ENCODE measurements around the gene TLL2.

The TLL2 gene

DNA sequence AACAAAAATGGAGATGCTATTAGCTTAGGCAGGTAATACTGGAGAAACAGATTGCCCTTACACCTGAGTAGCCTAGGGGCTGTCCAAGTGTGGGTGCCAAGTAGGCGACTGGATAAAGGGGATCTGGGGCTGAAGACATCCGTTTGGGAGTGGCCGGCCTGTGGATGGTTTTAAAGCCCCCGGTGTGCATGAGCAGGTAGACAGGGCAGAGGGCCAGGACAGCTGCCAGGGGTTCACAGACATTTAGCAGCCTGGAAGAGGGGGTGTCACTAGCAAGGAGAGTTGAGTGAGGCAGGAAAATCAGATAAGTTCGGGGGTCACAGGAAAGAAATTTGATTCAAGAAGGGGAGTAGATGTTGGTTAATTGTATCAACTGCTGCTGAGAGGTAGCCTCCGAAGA is 153.4 kb downstream of the TLL2 start:
- DNase-seq (ENCODE audit: low read depth in 2 of 2) = no peak

DNA sequence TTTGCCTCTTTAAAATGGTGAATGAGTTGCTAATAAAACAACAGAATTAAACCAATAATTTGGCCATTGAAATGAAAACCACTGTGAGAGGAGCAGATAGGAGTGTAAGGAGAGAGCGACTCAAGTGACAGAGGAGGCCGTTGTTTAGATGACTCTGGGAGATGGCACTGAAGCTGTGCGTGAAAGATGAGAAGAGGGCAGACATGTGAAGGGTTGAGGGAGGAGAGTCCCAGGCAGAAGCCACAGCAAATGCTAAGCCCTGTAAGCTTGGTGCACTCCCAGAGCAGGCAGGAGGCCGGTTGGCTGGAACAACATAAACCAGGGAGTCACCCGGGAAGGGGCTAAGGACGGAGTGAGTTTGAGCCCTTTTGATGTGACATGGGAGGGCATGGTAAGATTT is 154.1 kb downstream of the TLL2 start:
- no peak for DNase-seq (ENCODE audit: low read depth in 2 of 2)

DNA sequence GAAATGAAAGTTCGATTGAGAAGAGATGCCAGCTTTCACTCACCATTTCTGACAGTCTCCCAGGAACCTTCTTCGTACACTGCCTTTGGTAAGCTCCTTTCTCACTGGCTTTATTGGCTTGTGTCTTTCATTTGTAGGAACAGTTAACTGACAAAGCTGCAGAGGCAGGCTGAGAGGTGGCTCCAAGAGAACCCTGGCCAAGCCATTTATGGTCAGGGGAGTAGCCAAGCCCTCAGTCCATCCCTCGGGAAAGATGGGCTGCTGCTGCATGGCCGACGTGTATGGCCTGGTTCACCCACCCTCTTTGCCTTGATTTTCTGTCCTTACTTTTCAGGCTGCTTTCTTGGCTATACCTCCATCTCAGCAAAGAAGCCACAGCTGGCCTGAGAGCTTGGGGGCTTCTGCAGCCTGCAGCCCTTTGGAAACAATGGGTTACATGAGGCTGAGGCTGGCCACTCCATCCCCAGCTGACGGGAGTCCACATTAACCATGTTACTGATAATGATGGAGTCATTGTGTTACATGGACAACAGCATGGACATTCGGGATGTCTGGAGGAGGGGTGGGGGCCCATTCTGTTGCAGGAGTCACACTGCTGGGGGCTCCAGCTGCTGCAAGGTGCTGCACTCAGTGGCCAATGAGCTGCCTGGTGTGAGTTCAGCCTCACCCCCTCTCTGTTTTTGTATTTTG is 154.7 kb downstream of the TLL2 start, which contains the start of gene OPALIN:
Gene OPALIN, minus strand, starts transcription at position 152 of the 690 bp plus-strand sequence. Its CDS starts 106 bp downstream, at position 46.
- DNase-seq (ENCODE audit: low read depth in 2 of 2) = no peak

DNA sequence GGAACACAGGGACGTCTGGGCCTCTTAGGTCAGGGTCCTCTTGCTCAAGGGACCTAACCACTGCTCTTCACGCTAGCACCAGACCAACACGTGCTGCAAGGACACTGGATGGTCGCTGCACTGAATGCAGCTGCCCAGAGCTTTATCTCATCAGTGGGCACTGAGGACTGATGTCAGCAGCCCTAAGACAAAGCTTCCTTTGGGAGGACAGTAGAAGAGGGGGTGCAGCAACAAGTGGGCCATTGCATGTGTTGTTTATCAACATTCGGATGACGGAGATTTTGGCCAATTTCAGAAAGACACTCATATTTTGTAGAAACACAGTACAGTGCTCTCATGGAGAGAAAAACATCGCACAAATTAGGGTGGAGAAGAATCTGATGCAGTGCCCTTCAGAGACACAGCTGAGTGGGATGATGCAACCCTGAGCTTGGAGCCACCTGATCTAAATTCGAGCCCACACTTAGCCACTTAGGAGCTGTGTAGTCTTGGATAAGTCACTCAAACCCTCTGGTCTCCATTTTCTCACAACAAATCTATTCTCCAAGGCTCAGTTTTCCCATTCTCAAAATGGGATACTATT is 156.6 kb downstream of the TLL2 start:
- DNase-seq (ENCODE audit: low read depth in 2 of 2) = no peak

DNA sequence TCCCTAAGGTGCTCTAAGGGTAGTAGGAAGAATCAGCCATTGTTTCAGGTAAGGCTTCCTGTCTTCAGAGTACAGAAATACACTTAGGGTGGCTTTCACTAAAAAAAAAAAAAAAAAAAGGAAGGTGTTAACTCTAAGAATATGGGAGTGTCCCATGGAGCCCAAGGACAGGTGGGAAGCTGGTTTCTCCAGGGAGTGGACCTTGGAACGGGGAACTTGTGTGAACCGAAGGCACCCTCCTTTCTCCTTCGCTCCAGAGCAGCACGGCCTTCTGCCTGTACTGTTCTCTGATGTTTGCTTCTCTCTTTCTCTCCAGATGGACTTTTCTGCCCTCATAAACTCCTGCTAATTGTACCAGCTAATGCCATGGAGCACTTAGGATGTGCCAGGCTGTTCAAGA is 161.1 kb downstream of the TLL2 start:
- no peak for DNase-seq (ENCODE audit: low read depth in 2 of 2)

DNA sequence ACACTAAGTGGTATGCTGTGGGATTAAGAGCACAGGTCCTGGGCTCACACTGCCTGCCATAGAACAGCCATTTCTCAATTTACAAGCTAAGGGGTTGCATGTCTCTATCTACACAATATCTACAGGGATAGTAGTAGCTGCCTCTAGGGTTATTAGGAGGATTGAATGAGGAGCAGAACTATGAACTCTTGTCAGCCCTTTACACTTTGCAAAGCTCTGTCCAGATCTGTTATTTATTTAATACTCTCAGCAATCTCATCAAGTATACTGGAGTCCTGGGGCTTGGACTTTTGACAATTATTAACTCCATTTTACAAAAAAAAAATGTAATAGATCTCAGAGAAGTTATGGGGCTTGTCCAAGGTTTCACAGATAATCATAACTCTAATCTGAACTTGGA is 161.7 kb downstream of the TLL2 start:
- DNase-seq (ENCODE audit: low read depth in 2 of 2) = no peak

DNA sequence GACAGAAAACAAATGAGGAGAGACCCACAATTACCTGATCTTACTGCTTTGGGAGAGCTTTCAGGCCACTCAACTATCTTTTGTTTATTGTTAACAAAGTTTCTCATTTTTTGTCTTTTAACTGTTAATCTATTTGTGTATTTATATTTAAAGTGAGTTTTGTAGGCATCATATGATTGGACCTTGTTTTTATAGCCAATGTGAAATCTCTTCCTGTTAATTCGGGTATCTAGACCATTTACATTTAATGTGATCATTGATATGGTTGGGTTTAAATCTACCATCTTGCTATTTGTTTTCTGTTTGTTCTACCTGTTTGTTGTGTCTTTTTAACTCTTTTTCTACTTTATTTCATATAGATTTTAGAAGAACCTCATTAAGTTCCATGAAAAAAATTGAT is 167.4 kb downstream of the TLL2 start:
- DNase-seq (ENCODE audit: low read depth in 2 of 2) = no peak

DNA sequence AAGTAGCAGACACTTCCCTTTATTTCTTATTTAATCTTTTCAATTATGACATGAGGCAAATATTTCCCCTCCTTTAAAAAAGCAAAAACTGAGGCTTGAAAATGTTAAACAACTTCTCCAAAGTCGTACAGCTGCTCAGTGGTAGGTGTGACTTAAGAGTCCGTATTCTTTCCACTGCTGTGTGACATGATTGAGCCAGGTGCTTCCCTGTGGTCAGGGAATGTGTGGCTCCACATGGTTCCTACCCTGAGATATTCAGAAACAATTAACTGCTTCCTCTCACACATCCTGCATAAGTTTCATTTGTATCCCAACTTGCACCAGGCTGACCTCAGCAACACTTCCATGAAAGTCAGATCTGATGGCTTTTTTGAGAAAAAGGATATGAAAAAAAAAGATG is 168.5 kb downstream of the TLL2 start:
- DNase-seq (ENCODE audit: low read depth in 2 of 2) = no peak

DNA sequence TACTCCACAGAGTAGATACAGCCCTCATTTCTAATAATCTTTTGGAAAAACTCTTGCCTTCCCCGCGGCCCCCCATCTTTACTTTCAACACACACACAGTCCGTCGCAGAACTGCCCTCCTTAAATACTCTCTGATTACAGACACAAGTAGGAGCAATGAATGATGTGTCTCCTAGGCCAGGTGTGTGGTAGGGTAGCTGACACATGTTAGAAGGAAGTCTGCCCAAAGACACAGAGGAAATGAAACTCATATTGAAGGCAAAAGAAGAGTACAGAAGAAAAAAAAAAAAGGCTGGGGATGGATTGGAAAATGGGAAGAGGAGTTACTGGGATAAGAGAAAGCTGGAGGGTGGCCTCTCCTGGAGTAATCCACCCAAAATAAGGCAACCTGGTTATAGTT is 169.5 kb downstream of the TLL2 start:
- no peak for DNase-seq (ENCODE audit: low read depth in 2 of 2)

DNA sequence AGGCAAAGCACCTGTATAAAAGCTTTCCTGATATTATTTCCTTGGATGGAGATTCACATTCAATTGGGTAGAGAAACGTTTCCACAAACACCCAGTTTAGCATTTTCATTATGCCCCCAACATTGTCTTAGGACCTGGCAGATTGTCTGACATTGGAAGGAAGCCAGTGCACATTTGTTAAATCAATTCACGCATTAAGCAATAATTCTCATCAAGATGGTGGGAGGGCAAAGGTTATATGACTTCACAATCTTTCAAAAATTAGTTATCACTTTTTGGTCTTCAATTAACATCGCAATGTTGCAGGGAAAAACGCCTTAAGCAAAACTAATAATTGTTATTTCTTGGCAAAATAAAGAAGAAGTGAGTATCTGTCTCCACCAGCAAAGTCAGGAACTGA is 171.3 kb downstream of the TLL2 start:
- no peak for DNase-seq (ENCODE audit: low read depth in 2 of 2)

DNA sequence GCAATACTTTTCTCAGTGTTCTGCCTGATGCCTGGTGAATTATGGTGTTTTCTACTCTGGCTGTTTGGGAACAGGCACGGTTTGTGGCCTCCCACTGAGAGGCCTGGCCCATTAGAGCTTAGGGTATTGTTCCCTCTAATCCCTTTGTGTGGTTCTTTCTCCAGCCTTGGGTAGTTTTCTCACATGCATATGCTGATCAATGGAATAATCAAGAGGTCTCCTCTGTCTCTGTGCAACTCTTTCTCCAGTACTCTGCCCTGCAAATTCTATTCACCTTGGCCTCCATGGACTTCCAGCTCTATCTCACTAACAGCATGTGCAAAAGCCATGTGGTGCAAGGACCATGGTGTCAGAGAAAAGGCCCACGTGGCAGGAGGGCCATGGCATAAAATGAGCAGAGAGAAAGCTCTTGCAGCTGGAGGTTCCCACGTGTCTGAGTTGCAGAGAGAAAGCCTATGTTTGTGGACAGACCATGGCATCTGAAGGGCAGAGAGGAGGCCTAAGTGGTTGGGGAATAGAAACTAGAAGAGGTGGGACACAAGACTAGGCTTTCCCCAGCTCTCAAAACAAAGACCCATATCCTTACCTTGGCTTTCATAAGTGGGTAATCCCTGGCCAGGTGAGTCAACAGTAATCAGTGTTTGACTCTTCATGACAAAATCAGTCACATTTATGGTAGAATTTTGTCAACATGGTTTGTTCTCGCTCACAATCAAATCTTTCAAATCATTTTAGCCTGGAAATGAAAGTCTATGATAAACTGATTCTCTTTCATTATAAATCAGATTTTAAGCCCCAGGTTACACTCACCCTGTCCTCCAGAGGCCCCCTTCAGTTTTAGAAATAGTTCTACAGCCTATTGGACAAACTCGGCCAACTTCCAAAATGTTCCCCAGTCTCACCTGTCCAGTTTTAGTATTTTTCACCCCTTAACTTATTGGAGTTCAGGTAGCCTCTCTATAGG is 172.2 kb downstream of the TLL2 start:
- no peak for DNase-seq (ENCODE audit: low read depth in 2 of 2)

DNA sequence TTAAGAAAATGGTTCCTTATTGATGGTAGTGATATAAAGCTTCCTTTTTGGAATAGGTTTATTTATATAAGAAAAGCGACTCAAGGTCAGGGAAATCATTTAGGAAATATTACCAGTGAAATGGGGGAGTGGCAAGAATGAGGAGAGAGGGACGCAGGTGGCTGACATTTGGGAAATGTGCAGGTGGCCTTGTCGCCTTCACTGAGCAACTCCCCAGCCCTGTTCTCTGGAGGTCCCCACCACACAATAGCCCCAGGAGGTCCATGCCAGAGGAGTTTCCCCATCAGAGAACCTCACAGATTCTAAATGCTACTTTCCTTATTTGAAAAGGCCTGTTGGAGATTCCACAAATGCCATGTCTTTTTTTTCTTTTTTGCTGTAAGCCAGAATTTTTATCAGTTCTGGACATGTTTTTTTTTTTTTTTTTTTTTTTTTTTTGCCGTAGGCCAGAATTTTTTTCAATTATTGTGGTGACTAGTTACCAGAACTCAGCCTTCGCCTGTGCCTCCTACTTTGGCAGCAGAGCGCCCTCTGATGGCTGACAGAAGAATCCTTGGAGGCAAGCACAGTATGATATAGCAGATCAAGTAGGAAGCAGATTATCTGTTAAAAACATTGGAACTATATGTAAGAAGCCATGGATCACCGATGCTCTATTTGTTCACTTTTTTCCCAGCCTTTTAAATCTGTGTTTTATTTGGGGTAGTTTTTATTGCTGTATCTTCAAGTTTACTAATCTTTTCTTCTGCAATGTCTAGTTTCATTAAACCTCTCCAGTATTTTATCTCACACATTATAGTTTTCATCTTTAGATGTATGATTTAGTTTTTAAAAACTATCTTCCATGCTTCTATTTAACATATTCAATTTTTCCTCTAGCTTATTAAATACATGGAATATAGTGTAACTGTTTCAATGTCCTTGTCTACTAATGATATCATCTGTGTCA is 173.5 kb downstream of the TLL2 start:
- peak; percentile 13 to 26 for DNase-seq (ENCODE audit: low read depth in 2 of 2)

DNA sequence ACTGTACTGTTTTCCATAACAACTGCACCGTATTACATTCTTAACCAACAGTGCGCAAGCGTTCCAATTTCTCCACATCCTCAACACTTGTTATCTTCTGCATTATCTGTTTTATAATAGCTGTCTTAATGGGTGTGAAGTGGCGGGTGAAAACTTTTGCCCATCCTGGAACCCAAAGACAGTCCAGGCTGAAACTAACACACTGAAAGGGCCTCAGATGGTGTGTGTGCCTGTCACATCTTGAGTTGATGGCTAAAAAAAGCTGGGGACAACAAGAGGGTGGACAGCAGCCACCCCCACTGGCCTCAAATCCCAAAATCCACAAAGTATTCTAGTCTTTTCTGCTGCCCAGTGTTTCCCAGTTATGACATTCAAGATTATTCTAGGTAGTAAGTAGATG is 174.3 kb downstream of the TLL2 start:
- no peak for DNase-seq (ENCODE audit: low read depth in 2 of 2)

DNA sequence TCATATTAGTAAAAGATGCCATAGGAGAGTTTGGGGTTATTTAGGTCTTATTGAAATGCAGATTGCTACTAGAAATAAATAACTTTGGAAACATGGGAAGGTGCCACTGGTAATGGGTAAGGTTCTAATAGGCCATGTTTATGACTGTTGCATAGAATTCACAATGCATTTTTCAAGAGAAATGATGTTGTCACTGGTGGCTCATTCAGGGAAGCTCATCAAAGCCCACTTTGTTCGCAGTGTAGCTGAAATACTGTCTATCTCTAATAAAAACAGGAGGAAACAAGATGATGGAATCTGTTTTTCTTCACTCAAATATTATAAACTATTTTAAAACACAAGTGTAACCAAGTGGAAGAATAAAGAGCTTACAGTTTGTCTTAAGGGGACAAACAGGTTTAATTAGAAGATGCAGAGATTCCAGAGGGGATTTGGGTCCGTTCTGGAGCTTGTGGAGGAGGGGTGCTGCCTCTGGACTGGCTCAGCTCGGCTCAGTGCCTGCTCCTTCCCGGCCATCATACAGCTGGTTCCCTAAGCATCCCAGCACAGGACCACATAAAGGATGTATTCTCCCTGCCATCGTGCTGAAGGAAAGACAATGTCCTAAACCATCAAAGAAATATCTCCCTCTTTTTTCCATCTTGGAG is 175.3 kb downstream of the TLL2 start:
- DNase-seq (ENCODE audit: low read depth in 2 of 2) = no peak

DNA sequence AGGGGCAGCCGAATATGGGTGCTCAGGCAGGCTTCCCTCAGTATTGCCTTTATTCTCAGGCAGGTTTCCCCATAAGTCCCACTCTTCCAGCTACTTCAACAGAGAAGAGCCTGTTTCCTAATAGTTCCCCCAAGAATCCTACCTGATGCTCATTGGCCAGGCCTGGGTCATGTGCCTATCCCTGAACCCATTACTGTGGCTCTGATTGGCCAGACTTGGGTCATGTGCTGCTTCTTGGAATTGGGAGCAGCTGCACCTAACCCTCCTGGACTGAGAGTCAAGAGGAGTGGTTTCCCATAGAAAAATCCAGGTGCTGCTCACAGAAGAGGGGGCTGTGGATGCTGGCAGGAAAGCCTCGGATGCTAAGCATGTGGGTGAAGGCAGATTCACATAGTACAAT is 176.6 kb downstream of the TLL2 start:
- DNase-seq (ENCODE audit: low read depth in 2 of 2) = no peak

DNA sequence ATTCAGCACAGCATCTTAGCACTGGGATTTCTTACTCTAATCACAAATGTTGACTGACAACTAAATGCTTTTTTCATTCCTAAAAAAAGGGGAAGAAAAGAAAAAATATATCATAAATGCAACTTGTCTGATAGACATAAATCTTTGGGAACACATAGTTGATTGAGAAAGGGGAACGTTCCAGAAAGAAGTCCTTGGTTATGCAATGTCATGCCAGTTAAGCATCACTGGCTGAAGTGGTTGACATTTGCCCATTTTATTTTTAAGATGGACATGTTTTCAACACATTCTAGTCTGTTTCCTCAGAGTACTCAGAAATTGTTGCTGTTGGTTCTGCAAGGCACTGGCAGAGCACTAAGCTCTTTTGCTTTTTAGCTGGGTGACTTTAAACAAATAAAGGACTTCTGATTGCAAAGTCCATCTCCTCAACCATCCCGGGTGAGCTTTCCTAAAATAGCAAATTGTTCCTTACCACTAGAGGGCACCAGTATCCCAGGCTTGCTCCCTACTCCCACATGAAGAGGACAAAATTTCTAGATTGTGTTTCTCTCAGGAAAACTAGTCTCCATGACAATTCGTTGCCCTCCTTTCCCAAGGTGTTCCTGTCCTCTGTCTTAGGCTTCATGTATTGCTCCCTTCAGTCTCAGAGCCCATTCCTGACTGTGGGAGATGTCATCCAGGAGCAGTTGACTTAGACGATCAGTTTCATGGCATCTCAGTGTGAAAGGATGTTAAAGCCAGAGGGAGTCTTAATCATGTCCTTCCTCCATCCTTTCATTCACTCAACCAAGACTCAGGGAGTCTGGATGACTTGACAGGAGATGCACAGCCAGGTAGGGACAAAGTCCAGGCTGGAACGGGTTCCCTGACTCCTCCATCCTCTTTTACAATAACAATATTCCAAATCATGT is 178.9 kb downstream of the TLL2 start:
- peak; percentile 1 to 8 for DNase-seq (ENCODE audit: low read depth in 2 of 2)

DNA sequence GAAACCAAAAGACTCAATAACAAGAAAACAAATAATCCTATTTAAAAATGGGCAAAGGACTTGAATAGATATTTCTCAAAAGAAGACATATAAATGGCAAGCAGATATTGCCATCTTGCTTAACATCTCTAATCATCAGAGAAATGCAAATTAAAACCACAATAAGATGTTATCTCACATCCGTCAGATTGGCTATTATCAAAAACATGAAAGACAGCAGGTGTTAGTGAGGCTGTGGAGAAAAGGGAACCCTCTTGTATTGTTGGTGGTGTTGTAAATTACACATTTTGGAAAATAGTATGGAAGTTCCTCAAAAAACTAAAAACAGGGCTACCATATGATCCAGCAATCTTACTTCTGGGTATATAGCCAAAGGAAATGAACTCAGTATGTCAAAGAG is 180.6 kb downstream of the TLL2 start:
- DNase-seq (ENCODE audit: low read depth in 2 of 2) = no peak

DNA sequence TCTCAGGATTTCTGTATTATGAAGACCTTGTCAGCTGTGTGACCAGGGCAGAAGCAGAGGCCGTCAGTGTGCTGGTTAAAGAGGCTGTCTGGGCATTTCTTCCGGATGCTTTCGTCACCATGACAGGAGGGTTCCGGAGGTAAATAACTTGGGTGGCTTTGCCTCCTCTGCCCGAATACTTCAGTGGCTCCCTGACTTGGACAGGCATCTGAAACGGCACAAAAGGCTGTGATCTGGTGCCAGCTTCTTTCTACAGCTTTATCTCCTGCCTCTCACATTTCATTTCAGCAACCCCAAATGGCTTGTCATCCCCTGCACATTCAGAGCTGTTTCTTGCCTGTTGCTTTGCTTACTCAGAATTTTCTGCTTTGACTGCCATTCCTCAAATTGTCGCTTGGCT is 186.3 kb downstream of the TLL2 start:
- no peak for DNase-seq (ENCODE audit: low read depth in 2 of 2)

DNA sequence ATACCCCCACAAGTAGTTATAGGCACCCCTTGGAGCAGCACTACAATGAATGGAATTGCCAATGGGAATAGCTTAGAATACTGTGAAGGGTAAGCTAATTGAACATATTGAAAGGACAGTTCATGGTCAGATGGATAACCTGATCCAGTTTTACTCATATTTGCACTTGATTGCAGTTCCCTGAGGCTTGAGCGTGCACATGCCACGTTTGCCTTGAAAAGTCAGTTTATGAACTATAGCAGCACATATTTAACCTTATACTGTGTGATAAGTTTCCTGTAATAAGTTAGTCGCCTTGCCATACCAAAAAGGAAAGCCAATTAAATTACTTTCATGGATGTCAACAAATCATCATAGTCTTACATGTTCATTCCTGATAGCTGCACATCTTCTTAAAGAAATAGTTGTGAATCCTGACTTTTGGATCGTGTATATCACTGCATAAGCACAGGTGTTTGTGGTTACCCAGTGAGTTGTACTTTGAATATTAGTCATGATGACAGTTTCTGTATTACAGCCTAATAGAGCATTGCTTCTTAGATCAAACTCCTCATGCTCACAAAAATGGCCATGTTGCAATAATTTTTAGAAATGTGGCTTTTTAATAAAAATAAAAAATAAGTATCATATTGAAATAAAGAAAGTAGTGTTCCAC is 187.9 kb downstream of the TLL2 start:
- DNase-seq (ENCODE audit: low read depth in 2 of 2) = no peak
